ENCODE measurements around the gene A3GALT2.

The A3GALT2 gene

GRCh38 chr1:33331444-33332356, 10.8 kb upstream of the A3GALT2 start:
- DNase-seq = peak; percentile 79

DNA sequence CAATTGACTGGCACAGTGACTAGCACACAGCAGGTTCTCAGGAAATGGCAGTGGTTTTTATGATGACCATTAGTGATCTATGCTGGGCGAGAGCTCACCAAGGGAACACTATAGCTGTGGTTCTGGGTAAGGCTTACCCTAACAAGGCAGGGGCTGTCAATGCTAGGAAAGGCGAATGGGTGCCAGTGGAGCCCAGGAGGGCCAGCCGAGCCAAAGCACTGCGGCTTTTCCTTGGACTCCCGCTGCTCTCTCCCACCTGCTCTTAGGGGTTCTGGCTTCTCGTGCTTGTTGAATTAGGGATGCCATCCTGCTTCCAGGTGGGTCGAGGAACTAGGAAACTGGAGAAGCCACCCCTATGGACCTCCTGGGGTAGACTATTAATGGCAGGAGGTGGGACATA, 10.0 kb upstream of the A3GALT2 start:
- DNase-seq = no peak

DNA sequence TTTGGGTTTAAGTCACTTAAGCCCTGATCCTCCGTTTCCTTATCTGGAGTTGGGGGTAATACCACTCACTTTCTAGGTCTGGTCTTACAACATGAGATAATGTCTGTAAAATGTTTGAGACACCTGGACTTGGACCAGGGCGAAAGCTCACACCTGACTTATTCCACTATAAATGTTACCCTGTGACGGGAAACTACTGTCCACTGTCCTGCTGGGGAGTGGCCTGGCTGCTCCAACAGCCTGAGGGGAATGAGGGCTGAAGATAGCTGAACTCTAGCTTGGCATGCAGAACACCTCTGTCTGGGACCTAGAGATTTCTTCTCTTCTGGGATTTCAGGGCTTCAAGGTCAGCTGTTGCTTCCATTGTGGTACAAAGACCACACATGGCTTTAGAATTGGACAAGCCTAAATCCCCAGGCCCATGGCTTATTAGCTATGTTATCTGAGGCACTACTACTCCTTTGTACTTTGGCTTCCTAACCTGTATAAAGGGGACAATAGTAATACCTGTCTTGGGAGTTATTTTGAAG, 9.5 kb upstream of the A3GALT2 start:
- DNase-seq = no peak

DNA sequence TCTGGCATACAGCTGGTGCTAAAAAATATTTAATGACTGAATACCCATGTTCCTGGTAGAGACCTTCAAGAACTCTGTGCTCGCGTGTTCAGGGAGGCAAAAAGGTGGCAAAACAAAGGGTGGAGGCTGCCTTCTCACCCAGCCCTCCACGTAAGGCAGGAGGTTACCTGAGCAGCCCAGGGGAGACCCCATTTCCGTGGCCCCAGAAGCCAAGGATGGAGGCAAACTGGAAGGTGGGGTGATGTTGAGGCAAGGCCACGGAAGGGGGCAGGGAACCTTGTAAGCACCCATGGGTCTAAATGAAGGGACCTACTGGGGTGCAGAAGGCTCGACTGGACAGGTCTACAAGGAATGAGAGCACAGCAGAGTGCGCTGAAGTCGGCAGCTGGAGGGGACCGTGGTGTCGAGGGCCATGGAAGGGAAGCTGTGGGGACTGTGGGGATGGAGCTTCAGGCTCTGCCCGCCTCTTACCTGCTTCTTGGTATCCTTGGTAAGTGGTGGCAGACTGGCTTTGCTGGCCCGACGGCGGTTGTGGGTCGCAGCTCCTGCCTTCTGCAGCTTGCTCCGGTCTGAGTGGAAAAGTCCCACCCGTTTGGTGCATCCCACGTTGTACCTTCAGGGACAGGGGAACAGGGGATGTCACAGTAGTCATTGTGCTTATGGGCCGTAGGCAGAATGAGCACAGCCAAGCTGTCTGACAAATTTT, 8.9 kb upstream of the A3GALT2 start:
- no peak for DNase-seq

DNA sequence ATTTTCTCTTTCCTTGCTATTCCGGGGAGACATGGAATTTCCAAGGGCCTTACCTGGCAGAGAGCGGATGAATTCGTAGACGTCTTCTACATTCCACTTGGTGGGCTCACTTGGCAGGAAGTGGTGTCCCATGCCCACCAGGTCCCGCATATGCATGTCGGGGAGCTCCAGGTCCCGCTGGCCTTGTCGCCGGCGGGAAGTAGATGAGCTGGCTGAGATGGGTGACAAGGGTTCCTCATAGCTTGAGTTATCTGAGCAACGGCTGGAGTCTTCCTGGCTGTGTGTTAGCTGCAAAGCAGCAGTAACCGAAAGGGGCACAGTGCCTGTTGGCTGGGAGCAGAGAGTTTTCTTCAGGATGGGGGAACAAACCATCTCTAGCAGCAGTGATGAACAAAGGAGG, 7.9 kb upstream of the A3GALT2 start:
- no peak for DNase-seq

GRCh38 chr1:33327587-33328325, 6.9 kb upstream of the A3GALT2 start:
- DNase-seq = peak; percentile 96

- DNase-seq = no peak
Observed at GRCh38 chr1:33326785-33327184, 5.9 kb upstream of the A3GALT2 start.

- DNase-seq = no peak
Observed at GRCh38 chr1:33324677-33325575, 4.0 kb upstream of the A3GALT2 start.

GRCh38 chr1:33323663-33324477, 3.0 kb upstream of the A3GALT2 start:
- no peak for DNase-seq

DNA sequence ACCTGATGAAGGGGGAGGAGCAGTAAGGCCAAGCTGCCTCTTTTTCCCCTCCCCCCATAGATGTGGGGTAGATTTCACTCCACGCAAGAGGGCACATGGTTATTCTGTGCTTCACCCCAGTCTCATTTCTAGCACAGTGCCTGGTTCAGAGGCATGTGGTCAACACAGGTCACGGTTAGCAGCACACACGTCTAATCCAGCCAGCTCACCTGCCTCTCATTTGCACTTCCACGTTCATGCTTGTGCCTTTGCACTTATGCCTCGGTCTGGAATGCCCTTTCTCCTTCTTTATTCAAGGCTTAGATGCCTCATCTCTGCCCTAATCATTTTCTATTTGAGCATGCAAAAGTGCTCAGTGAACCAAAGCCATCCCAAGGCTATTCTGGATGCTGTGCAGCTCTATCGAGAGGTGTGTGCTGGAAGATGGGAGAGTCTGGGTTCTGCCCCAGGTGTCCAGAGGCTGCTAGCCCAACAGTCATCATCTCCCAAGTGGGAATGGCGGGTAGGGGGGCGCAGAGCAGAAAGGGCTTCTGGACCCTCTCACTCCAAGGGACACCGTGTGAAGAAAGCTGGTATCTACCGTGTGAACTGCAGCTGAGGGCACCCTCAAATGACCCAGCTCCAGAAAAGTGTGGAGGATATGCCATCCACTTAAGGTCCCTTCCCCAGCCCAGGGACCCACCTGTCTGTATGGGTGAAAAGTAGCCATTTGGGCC, 2.1 kb upstream of the A3GALT2 start:
- DNase-seq = no peak

- no peak for DNase-seq
Observed at GRCh38 chr1:33322109-33322508, 1.2 kb upstream of the A3GALT2 start.

GRCh38 chr1:33321178-33321577, 280 bp upstream of the A3GALT2 start:
- no peak for DNase-seq

DNA sequence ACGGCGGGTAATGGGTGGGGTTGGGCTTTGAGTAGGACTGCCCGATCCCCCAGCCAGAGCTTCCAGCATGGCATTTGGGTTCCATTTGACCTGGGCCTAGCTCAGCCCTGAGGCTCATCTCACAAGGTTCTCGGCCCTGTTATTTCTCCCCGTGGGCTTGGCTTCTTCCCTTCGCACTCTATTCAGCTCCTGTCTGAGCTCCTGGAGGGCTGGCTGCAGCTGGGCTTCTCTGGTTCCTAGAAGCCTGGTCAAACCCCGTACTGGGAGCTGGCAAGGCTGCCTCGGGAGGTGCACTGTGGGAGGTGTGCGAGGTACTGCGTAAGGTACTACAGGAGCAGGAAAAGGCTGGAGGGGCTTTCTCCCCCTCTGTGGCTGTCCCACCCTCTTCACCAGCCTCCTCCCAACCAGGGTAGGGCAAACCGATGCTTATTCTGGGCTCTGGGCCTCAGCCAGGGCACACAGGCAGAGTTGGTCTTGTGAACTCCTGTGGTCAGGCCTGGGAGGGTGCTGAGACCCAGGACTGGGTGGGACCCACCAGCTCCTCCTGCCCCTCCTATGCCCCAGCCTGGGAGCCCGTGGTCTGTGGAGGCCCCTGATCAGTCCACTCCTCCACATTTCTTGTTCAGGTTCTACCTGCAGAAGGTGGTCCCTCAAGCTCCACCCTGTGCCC, 814 bp downstream of the A3GALT2 start:
- no peak for DNase-seq

DNA sequence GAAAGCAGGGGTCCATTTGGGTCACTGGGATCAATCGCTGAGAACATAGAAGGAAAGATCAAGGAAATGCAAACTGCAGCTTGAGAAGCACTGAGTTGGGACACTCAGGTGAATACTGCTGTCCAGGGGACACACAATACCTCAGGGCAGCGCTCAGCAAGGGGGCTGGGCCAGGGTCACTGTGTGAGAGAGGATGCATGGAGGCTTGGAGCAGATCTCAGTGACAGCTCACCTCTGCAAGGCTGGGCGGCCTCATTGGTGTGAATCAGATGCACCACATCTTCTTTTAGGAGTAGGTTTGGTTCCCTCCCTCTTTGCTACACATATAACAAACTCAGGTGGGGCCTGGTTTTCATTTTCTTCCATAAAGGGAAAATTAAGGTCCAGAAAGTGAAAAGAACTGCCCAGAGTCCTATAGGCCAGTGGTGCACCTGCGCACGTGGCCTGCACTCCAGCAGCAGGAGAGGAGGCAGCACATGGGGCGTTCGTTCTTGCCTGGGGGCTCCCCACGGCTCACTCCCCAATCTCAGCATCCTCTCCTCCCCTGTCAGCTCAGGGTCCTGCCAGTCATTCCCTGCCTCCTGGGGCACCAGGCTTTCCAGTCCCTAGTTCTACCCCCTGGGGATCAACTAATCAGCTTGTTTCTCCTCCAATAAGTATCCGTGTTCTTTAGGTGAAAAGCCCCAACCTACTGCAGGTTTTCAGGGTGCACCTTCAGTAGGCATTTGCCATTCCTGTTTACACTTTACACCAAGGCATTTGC, 1.5 kb downstream of the A3GALT2 start:
- DNase-seq = no peak

- DNase-seq = no peak
Observed at GRCh38 chr1:33317946-33318345, 3.0 kb downstream of the A3GALT2 start.

GRCh38 chr1:33317354-33317753, 3.5 kb downstream of the A3GALT2 start:
- DNase-seq = peak; percentile 20

GRCh38 chr1:33316601-33317000, 4.3 kb downstream of the A3GALT2 start:
- no peak for DNase-seq

GRCh38 chr1:33314416-33314815, 6.5 kb downstream of the A3GALT2 start:
- no peak for DNase-seq

DNA sequence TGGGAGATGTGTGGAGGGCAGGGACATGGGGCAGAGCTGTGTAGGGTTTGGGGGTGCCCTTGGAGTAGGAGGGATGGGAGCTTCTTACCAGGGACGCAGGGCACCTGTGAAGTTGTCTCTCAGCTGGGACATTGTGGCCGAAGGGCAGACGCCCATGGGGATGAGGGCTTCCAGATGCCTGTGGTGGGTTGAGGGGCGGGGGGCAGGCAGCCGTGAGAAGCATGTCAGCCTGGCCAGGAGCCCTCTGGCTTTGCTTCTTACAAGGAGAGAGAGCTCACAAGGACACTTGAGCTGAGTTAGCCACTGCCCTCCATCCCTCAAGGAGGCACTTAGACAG, 8.5 kb downstream of the A3GALT2 start:
- DNase-seq = no peak

All from EL (cell line).